ENCODE results near the gene SPCS2.
"Not testable (repeated sequence)": the region's sequence is repeated elsewhere in the genome, so short reads cannot be mapped to it uniquely, and the experiment has no call there.

The SPCS2 gene

GRCh38 chr11:74950374-74950969 is 1.4 kb downstream of the SPCS2 start:
- DNase-seq, result no peak

- no peak for DNase-seq
Measured at GRCh38 chr11:74951226-74951625, 2.2 kb downstream of the SPCS2 start.

- DNase-seq, result no peak
Measured at GRCh38 chr11:74952752-74953151, 3.7 kb downstream of the SPCS2 start.

GRCh38 chr11:74953451-74953850 is 4.4 kb downstream of the SPCS2 start:
- no peak for DNase-seq

- DNase-seq, result no peak
Measured at GRCh38 chr11:74954199-74954598, 5.1 kb downstream of the SPCS2 start.

DNA sequence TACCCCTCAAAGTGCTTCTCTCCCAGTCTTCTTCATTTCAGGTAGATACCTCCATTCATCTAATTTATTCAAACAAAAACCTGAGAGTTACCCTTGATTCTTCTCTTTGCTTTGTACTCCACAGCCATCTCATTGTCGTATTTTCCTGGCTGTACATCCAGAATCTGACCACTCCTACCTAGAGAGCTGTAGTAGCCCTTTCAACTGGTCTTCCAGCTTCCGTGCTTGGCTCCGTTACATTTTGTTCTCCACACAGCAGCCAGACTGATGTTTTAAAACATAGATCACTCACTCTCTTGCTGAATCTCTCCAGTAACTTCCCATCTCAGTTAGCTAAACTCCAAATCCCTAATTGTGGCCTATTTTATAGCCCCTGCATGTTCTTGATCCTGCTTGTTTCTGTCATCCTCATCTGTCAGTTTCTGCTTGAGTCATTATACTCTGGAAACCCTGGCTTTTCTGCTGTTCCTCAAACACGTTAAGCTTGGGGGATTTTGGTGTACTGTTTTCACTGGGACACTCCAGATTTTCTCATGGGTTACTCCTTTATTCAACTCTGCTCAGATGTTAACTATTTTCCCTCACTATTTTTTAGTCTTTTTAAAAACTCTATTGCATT is 7.4 kb downstream of the SPCS2 start:
- DNase-seq, result no peak

DNA sequence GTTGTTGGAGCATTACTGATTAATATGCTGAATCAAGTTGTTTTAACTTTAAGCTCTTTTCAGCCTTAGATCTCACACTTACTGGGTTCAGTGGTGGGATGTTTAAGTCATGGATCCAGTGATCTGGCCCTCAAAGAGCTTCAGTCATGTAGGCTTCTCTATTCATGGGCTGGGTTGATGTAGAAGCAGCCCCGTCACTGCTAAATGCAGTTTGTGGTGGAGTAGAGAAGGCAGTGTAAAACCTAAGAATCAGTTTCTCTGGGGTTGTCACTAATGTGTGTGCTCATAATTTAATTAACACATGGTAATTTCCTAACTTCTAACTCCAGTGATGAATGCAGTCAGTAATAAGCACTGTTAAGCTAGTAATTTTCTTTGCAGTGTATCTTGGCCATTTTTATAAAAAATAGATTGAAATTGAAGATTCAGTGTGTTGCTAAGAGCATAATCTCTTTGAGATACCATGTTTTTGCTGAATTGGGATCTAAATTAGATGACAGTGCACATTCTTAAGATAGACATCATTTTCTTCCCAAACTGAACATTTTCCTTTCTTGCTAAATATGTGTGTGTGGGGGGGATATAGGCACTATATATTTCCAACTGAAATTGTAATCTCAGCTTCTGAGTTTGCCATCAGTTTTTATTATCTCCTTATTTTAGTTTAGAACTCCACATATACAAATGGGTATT is 9.0 kb downstream of the SPCS2 start:
- DNase-seq, result peak; percentile 9

DNA sequence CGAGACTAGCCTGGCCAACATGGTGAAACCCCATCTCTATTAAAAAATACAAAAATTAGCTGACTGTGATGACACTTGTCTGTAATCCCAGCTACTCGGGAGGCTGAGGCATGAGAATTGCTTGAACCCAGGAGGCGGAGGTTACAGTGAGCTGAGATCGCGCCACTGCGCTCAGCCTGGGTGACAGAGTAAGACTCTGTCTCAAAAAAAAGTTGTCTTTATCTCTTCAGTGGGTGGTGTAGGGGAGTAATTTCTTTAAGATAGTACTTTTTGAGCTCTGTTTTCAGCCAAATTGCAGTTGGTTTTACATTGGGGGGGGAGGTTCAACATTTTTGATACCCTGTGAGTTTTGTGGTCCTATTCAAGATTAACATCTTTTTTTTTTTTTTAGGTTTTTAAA is 11.1 kb downstream of the SPCS2 start:
- DNase-seq, result not testable (repeated sequence)

- DNase-seq, result no peak
Measured at GRCh38 chr11:74966651-74967050, 17.6 kb downstream of the SPCS2 start.

GRCh38 chr11:74970852-74971395 is 21.9 kb downstream of the SPCS2 start:
- no peak for DNase-seq

DNA sequence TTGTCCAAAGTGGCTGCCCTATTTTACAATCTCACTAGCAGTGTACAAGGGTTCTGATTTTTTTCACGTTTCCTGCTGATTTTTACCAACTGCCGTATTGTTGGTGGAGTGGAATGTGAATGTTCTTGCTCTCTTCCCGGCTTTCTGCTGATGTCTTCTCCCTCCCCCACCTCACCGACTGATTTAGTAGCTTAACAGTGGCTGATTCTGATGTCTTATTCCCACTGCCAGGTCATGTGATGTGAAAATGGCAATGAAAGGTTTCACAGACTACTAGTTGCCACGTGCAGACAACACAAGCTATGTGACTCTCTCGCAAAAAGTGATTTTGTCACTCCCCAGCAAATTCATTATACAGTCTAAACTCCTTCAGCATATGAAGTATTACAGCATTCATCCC is 22.4 kb downstream of the SPCS2 start:
- DNase-seq, result no peak

GRCh38 chr11:74978041-74978440 is 29.0 kb downstream of the SPCS2 start:
- no peak for DNase-seq

- no peak for DNase-seq
Measured at GRCh38 chr11:74980634-74981033, 31.6 kb downstream of the SPCS2 start.

DNA sequence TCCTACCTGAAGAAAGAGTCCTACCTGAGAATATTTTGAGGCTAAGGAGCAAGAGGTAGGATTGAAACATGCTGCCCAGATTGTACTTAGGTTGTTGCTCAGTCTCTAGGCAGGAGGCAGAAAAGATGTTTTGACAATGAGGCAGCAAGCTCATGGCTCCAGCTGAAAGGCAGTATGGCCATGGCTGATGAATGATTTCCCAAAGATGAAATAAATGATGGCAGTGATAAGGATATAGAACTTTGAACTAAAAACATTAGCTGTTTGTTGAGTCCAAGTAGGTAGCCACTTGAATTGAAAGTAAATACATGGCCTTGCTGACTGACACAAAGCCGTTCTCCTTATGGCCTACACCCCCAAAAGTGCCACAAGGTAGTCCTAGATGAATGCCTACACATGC is 32.8 kb downstream of the SPCS2 start:
- no peak for DNase-seq

GRCh38 chr11:74984070-74984469 is 35.0 kb downstream of the SPCS2 start:
- no peak for DNase-seq

DNA sequence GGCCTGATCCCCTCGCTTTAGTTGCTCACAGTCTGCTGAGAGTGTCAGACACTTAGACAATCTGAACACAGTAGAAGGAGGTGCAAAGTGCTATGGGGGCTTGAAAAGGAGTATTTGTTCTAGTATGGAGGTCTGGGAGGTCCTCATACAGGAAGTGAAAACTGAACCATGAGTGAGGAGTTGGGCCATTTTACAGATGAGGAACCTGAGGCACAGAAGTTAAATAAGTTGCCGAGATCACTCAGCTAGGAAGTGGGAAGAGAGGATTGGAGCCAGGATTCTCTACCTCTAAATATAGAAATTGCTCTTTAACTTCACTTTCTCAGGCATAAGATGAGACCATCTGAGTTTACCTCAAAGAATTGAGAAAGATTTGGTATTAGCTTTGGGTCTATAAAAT is 35.7 kb downstream of the SPCS2 start:
- DNase-seq, result no peak

GRCh38 chr11:74988541-74989259 is 39.6 kb downstream of the SPCS2 start, which contains the start of gene NEU3:
TSS of gene NEU3 (plus strand) at chr11:74988933. CDS start at chr11:74989061, 128 bp downstream.
- peak; percentile 75 for DNase-seq

GRCh38 chr11:74989260-74989638 is 40.2 kb downstream of the SPCS2 start:
- peak; percentile 1 for DNase-seq

DNA sequence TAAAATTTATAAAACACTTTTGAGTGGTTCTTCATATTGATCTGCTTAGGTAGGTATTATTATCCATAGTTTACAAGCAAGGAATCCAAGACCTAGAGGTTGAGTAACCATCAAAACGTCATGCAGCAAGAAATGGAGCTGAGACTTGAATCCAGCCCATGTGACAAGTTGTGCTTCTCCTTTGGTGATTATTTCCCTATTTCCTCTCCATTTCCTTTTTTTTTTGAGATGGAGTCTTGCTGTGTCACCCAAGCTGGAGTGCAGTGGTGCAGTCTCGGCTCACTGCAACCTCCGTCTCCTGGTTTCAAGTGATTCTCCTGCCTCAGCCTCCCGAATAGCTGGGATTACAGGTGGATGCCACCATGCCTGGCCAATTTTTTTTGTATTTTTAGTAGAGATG is 41.1 kb downstream of the SPCS2 start:
- DNase-seq, result not testable (repeated sequence)

DNA sequence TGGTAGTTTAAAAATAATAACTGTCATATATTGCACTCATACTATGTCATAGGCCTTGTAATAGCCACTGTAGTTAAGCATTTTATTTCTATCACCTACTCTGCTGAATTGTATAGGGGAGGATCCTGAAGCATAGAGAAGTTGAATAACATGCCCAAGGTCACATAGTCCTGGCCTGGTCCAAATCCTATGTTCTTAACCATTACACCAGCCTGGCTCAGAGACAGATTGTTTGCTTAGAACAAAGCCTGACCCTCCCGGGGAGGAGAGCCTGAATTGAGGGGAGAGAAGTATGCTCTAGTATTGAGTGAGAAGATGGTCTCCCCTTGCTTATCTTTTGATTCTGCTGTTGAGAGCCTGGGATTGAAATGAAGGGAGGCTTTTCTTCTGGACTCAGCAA is 41.9 kb downstream of the SPCS2 start:
- no peak for DNase-seq

GRCh38 chr11:74992852-74993251 is 43.8 kb downstream of the SPCS2 start:
- no peak for DNase-seq

GRCh38 chr11:75000975-75001354 is 51.9 kb downstream of the SPCS2 start:
- no peak for DNase-seq

DNA sequence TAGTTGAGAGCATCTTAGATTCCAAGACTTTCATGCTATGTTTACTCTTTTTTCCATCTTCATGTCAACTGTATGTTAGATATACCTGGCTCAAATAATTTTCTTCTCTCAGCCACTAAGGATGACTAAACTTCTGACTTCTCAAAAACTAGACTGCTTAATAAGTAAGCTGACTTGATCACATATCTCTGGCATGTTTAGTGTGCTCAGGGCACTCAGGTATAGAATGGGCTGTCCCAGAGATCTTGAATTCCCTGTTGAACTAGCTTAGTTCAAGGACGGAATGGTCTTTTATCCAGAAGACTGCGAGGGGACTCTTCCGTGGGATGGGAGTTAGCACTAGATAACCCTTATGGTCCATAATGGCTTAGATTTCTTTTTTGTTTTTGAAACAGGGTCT is 52.6 kb downstream of the SPCS2 start:
- no peak for DNase-seq
